RWPE2 (cell line): Measurements from ENCODE around the gene RMDN2.
A peak's percentile ranks its signal among the peaks of the same experiment; 100 is the strongest.
"Not testable (repeated sequence)": the region's sequence is repeated elsewhere in the genome, so short reads cannot be mapped to it uniquely, and the experiment has no call there.

Experiments
- ATAC-seq: fragments of 200-7000 bp; cut with Tn5 transposase; 3 replicates; pipeline ENCODE4 v1.9.1; 2021; ENCODE audit warnings: low read depth
- DNase-seq: peaks from one replicate; pipeline ENCODE4 v3.0.0-alpha.2; 2020; ENCODE audit warnings: low spot score
- H3K27ac ChIP-seq: fragments of 450-650 bp; 2 replicates; pipeline ENCODE4 v1.5.1; 2017; ENCODE audit warnings: mild to moderate bottlenecking; ENCODE audit not compliant: poor library complexity, severe bottlenecking
- H3K27me3 ChIP-seq: fragments of 250-450 bp; sonication (Bioruptor Pico); 2 replicates; pipeline ENCODE4 v1.5.1; 2021; ENCODE audit warnings: mild to moderate bottlenecking, moderate library complexity; ENCODE audit not compliant: insufficient read depth, poor library complexity, severe bottlenecking
- H3K36me3 ChIP-seq: fragments of 250-450 bp; sonication (Bioruptor Pico); 2 replicates; pipeline ENCODE4 v1.5.1; 2020; ENCODE audit warnings: low read depth, mild to moderate bottlenecking, moderate library complexity
- H3K4me1 ChIP-seq: fragments of 250-450 bp; sonication (Bioruptor Pico); 2 replicates; pipeline ENCODE4 v1.5.1; 2021; ENCODE audit warnings: mild to moderate bottlenecking, moderate library complexity; ENCODE audit not compliant: insufficient read depth, poor library complexity, severe bottlenecking
- H3K4me3 ChIP-seq: fragments of 250-450 bp; sonication (Bioruptor Pico); 2 replicates; pipeline ENCODE4 v1.5.1; 2021; ENCODE audit warnings: mild to moderate bottlenecking, moderate library complexity; ENCODE audit not compliant: severe bottlenecking
- H3K9me3 ChIP-seq: fragments of 250-450 bp; sonication (Bioruptor Pico); 2 replicates; pipeline ENCODE4 v1.5.1; 2021; ENCODE audit warnings: mild to moderate bottlenecking, moderate library complexity; ENCODE audit not compliant: severe bottlenecking
- CTCF ChIP-seq: fragments of 450-650 bp; IDR thresholded peaks from one replicate; pipeline ENCODE4 v1.5.1; 2017; ENCODE audit warnings: mild to moderate bottlenecking, moderate library complexity; ENCODE audit not compliant: poor library complexity, severe bottlenecking

The RMDN2 gene

DNA sequence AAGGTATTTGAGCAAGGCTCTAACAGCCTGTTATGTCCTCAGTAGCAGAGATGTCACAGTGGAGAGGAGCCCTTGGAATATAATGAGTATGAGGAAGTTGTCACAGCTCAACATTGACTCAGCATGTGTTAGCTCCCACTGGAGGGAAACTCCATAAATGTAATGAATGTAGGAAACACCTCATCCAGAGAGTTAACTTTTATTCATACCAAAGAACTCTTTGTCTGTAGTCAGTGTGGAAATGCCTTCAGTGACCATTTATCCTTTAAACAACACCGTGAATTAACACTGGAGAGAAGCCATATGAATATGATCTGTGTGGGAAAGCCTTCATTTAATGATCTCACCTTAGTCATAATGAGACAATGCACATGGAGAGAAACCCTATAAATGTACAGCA is 91.1 kb downstream of the RMDN2 start:
- no peak for TF ChIP-seq CTCF
- no peak overlapping the region for H3K27ac ChIP-seq
- peaks cover 4% of the 10 kb centered on the region for H3K27me3 ChIP-seq
- no peak overlapping the region for H3K4me3 ChIP-seq
- H3K9me3 ChIP-seq, result no peaks in the 10 kb centered on the region
- ATAC-seq (0 out of 3 replicates have a peak, but pooled peaks have one; percentile 25), DNase-seq (no peak)
- H3K36me3 ChIP-seq, result no peaks in the 10 kb centered on the region
- H3K4me1 ChIP-seq, result peaks cover 20% of the 10 kb centered on the region

DNA sequence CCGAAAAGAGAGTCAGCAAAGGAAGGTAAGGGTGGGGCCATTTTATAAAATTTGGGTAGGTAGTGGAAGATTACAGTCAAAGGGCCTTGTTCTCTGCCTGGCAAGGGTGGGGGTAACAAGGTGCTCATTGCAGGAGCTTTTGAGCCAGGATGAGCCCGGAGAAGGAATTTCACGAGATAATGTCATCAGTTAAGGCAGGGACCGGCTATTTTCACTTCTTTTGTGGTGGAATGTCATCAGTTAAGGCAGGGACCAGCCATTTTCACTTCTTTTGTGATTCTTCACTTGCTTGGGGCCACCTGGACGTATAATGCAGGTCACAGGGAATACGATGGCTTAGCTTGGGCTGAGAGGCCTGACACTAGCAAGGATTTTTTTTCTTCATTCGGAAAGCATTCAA is 92.7 kb downstream of the RMDN2 start:
- H3K27me3 ChIP-seq, result peaks cover 4% of the 10 kb centered on the region
- no peak overlapping the region for H3K4me3 ChIP-seq
- no peak for TF ChIP-seq CTCF
- H3K36me3 ChIP-seq, result no peaks in the 10 kb centered on the region
- no peak overlapping the region for H3K27ac ChIP-seq
- ATAC-seq (no peak), DNase-seq (no peak)
- no peaks in the 10 kb centered on the region for H3K9me3 ChIP-seq
- peaks cover 15% of the 10 kb centered on the region for H3K4me1 ChIP-seq

GRCh38 chr2:38020359-38021069 is 95.4 kb downstream of the RMDN2 start:
- not testable (repeated sequence) for H3K36me3 ChIP-seq, DNase-seq, H3K27ac ChIP-seq, H3K4me3 ChIP-seq, ATAC-seq, H3K9me3 ChIP-seq, H3K4me1 ChIP-seq, H3K27me3 ChIP-seq

GRCh38 chr2:38021589-38021988 is 96.5 kb downstream of the RMDN2 start:
- DNase-seq (no peak), ATAC-seq (no peak)
- Histone ChIP-seq H3K27me3 (peaks cover 10% of the 10 kb centered on the region), H3K4me1 (no peaks in the 10 kb centered on the region), H3K27ac (no peak overlapping the region), H3K4me3 (no peak overlapping the region), H3K36me3 (no peaks in the 10 kb centered on the region), H3K9me3 (no peaks in the 10 kb centered on the region)
- TF ChIP-seq CTCF, result no peak

DNA sequence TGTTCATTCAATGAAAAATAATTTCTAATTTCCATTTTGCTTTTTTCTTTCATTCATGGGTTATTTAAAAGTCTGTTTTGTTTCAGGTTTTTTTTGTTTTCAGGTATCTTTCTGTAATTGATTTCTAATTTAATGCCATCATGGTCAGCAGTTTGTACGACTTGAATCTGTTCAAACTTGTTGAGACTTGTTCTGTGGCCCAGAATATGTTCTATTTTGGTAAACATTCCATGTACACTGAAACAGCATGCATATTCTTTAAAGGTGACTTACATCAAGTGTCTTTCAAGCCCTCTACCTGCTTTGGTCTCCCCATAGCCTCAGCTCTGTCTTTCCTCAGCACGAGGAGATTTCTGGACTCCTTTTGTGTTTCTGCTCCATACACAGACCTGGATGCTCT is 101.8 kb downstream of the RMDN2 start:
- no peak for TF ChIP-seq CTCF
- DNase-seq (no peak), ATAC-seq (no peak)
- H3K27ac ChIP-seq, result no peak overlapping the region
- H3K4me1 ChIP-seq, result peaks cover 3% of the 10 kb centered on the region
- H3K9me3 ChIP-seq, result no peaks in the 10 kb centered on the region
- H3K4me3 ChIP-seq, result no peak overlapping the region
- peaks cover 6% of the 10 kb centered on the region for H3K27me3 ChIP-seq
- H3K36me3 ChIP-seq, result no peaks in the 10 kb centered on the region
